ENCODE data around the gene IL22.
"Not testable (repeated sequence)": the region's sequence is repeated elsewhere in the genome, so short reads cannot be mapped to it uniquely, and the experiment has no call there.

IL22 gene

DNA sequence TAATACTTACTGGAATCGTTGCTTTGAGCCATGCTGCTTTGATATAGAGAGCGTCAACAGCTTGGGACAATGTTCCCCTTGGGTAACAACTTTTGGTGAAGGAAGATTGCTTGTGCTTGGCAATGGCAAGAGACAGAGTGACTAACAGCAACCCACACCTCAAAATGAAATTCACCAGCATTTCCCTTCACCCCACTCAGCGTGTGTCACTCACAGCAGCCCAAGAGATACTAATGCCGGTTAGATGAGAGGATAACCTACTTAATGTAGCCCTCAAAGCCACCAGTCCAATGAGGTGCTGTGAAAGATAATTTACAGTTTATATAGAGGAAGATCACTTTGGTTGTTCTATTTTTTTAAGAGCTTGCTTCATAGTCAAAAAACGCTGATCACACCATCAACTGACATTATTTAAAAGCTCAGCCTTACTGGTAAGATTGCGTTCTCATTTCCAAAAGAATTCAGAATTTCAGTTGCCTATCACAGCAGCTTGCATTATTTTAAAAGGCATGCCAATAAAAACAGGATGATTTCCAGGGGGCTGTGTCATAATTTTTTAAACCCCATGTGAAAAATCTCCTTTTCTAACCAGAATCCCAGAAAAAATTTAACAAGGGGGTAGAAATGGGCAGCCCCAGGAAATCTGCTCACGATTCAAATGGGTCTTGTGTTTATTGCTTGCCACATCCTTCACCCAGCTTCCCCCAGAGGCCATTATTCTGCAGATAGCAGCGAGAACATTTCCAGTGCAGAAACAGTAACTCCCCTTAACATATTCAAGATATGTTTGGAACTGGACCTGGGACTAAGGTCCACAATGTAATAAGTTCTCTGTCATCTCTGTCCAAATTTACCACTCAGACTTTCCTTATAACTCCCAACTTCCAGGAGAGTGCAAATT is 27.6 kb downstream of the IL22 start, which contains the start of gene IL26:
Gene IL26, minus strand, starts transcription at position 235 of the 901 bp plus-strand sequence. Its CDS starts 54 bp downstream, at position 181.
- no peak for DNase-seq

- no peak for DNase-seq
Measured at GRCh38 chr12:68224613-68225285, 28.7 kb downstream of the IL22 start.

- DNase-seq: peak; percentile 67
Measured at GRCh38 chr12:68223067-68223747, 30.2 kb downstream of the IL22 start.

GRCh38 chr12:68222326-68222725 is 31.1 kb downstream of the IL22 start:
- no peak for DNase-seq

- no peak for DNase-seq
Measured at GRCh38 chr12:68221497-68221896, 31.9 kb downstream of the IL22 start.

DNA sequence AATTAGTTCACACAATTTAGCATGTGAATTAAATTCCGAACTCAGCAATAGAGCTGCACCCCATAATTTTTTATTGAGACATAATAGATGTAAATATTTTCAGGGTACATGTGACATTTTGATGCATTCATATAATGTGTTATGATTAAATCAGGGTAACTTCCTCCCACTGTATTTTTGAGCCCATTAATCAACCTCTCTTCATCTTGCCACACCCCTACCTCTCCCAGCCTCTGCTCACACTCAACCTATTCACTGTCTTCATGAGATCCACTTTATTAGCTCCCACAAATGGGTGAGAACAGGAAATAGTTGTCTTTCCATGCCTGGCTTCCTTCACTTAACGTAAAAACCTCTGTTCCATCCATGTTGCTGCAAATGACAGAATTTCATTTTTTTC is 42.5 kb downstream of the IL22 start:
- no peak for DNase-seq

- DNase-seq: not testable (repeated sequence)
Measured at GRCh38 chr12:68209048-68209728, 44.2 kb downstream of the IL22 start.

- DNase-seq: no peak
Measured at GRCh38 chr12:68207276-68207675, 46.1 kb downstream of the IL22 start.

GRCh38 chr12:68206446-68206845 is 47.0 kb downstream of the IL22 start:
- no peak for DNase-seq

DNA sequence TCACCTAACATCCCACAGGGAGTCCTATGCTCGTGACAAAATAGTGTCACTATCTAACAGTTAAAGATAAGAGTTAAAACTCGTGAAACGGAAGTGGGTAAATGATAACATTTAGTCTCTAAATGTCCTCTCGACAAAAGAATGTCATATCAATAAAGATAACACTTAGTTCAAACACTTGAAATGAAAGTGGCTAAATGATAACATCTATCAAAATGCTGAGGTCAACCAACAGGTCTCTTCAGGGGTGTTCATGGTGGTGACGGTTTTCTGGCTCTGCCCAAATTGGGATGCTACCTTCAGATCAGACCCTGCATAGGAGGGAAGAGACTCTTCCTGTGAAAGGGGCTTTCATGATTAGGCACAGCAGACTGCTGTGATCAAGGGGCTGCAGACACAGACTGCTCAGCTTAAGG is 49.9 kb downstream of the IL22 start:
- no peak for DNase-seq

DNA sequence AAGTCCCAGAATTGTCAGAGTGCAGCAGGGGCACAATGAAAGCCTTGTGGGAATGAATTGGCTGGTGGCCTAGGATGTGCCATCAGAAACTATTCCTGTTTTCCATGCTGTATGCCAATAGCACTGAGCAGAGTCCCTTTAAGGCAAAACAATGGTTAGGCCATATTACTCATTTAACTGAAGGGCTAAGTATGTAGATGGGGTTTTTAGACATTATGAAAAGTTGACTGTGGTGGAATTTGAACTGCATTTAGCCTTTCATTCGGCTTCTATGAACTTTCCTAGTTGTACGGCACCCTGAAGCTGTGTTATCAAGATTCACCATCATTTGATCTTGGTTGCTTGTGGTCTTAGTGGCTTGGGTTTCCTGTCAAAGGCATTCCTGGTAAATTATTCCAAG is 52.5 kb downstream of the IL22 start:
- DNase-seq: no peak

GRCh38 chr12:68199127-68199526 is 54.3 kb downstream of the IL22 start:
- no peak for DNase-seq

- no peak for DNase-seq
Measured at GRCh38 chr12:68198507-68199086, 54.8 kb downstream of the IL22 start.

Data from activated naive CD4-positive, alpha-beta T cell treated with anti-CD3 and anti-CD28 coated beads, Interleukin-2, amount 50 U/mL, for 16 hours (primary cell).